Esophagus (tissue), 2 donors: Measurements from ENCODE around the gene FAM184A. TPM values are rescaled to one million over a fixed set of nuclear protein-coding genes. Genes with fewer than 3 reads are reported as not detected.

Source experiments
- H3K27ac ChIP-seq, 2 donors: one replicate each; pipeline ENCODE4 v1.5.1; 2013; ENCODE audit warnings: low read depth in 2 of 2, mild to moderate bottlenecking in 2 of 2, inconsistent platforms in 1 of 2, low read length in 1 of 2, moderate library complexity in 1 of 2
- H3K27me3 ChIP-seq, 2 donors: one replicate each; pipeline ENCODE4 v1.6.1; 2013; ENCODE audit warnings: low read length in 2 of 2, control low read depth in 1 of 2, mild to moderate bottlenecking in 1 of 2; ENCODE audit not compliant: insufficient read depth in 2 of 2, control insufficient read depth in 1 of 2
- H3K36me3 ChIP-seq, 2 donors: one replicate each; pipeline ENCODE4 v1.6.1; 2013; ENCODE audit warnings: low read length in 1 of 2; ENCODE audit not compliant: control insufficient read depth in 2 of 2, insufficient read depth in 2 of 2
- H3K4me1 ChIP-seq, 2 donors: one replicate each; pipeline ENCODE4 v1.6.1; 2013; ENCODE audit warnings: low read length in 1 of 2; ENCODE audit not compliant: control insufficient read depth in 2 of 2, insufficient read depth in 2 of 2
- H3K4me3 ChIP-seq, 2 donors: one replicate each; pipeline ENCODE4 v1.5.1; 2013; ENCODE audit warnings: low read length in 2 of 2, mild to moderate bottlenecking in 2 of 2, low read depth in 1 of 2, moderate library complexity in 1 of 2
- H3K9me3 ChIP-seq, 2 donors: one replicate each; pipeline ENCODE4 v1.6.1; 2013; ENCODE audit warnings: mild to moderate bottlenecking in 2 of 2, low read depth in 1 of 2, low read length in 1 of 2, moderate library complexity in 1 of 2; ENCODE audit not compliant: control insufficient read depth in 2 of 2, insufficient read depth in 1 of 2
- WGBS, 2 donors: extraction: QIAGEN DNeasy Blood & Tissue Kit; methylation state at CpG; one replicate each; pipeline ENCODE4 v1.1.7; 2013; 5-methylcytosine and 5-hydroxymethylcytosine counted together
- polyA plus RNA-seq, 2 donors: library from polyadenylated mRNA; stranded (reverse); fragments of 200-250 nt; gene quantifications; one replicate each; pipeline ENCODE4 v1.2.3, GENCODE V29; 2013
- donor health status: healthy with polysubstance abuse.
- donor health status: Bipolar disorder and iron deficiency.

The FAM184A gene
- polyA plus RNA-seq, 2 donors, result 0.73 to 1.1 TPM

GRCh38 chr6:119076576-119077390 is 1.7 kb downstream of the FAM184A start:
- 54 to 57% methylated on average over 7 of the region's 7 CpGs for WGBS, 2 donors
- Histone ChIP-seq H3K27ac (no peak overlapping the region), H3K9me3 (no peaks in the 10 kb centered on the region), H3K27me3 (no peaks in the 10 kb centered on the region), H3K4me1 (peaks cover 0 to 3% of the 10 kb centered on the region in 2 donors), H3K4me3 (peak overlapping the region in 1 of 2 donors; percentile 70), H3K36me3 (no peaks in the 10 kb centered on the region)

DNA sequence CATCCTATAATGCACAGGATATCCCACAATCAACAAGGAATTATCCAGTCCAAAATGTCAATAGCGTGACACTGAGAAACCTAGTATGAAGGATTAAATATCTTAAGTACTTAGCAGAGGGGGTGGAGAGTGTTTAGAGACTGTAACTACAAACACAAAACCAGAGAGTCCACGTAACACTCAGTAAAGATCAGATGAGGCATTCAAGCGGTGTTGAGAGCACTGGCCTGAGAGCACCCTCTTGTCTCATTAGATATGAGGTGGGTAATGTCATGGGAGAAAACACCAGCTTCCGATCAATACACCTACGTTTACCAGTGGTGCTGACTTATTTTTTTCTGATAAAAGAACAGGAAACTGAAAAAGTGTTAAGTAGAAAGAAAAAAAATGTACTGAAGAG is 2.3 kb downstream of the FAM184A start:
- Histone ChIP-seq H3K27me3 (no peaks in the 10 kb centered on the region), H3K4me3 (no peak overlapping the region), H3K4me1 (peaks cover 0 to 3% of the 10 kb centered on the region in 2 donors), H3K9me3 (no peaks in the 10 kb centered on the region), H3K27ac (no peak overlapping the region), H3K36me3 (no peaks in the 10 kb centered on the region)
- WGBS, 2 donors, result 70 to 76% methylated on average over 5 of the region's 5 CpGs

DNA sequence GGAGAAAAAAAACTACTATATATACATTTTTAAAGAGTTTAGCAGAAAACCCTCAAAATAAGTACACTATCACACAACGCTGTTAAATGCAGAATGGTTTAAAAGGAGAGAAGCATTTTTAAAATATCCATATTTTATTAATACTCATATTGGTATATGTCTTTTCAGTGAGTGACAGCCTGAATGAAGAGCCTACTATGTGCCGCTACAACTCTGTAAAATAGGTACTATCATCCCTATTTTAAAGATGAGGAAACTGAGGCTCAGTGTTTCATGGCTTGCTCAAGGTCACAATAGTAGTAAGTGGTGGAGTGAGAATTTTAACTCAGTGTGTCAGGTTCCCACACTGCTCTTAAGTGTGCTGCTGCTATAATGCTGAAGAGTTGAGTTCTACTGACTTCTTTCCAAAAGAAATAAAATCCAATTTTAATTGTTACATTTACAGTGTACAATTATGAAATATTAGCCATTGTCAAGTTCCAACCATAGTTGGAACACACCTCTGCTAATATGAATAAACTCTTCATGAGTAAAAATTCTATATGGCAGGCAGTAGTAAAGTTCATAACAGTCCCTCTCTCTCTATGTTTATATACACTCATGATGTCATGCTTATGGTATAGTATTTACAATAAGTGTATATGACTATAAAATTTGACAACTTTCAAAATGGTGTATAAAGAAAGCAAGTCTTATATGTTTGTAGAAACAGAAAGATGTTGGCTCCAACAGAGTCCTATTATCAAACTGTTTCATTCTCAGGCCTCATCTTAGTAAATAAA is 3.1 kb downstream of the FAM184A start:
- Histone ChIP-seq H3K27me3 (no peaks in the 10 kb centered on the region), H3K4me3 (no peak overlapping the region), H3K36me3 (no peaks in the 10 kb centered on the region), H3K4me1 (peaks cover 0 to 3% of the 10 kb centered on the region in 2 donors), H3K27ac (no peak overlapping the region), H3K9me3 (no peaks in the 10 kb centered on the region)
- 95 to 99% methylated on average over 2 of the region's 2 CpGs for whole genome bisulfite sequencing, 2 donors

- no peaks in the 10 kb centered on the region for H3K9me3 ChIP-seq
- H3K27me3 ChIP-seq, result no peaks in the 10 kb centered on the region
- peaks cover 0 to 3% of the 10 kb centered on the region in 2 donors for H3K4me1 ChIP-seq
- H3K36me3 ChIP-seq, result no peaks in the 10 kb centered on the region
- WGBS, 2 donors, result 84 to 86% methylated on average over 4 of the region's 4 CpGs
- H3K4me3 ChIP-seq, result no peak overlapping the region
- no peak overlapping the region for H3K27ac ChIP-seq
Observed at GRCh38 chr6:119073307-119074051, 5.0 kb downstream of the FAM184A start.

DNA sequence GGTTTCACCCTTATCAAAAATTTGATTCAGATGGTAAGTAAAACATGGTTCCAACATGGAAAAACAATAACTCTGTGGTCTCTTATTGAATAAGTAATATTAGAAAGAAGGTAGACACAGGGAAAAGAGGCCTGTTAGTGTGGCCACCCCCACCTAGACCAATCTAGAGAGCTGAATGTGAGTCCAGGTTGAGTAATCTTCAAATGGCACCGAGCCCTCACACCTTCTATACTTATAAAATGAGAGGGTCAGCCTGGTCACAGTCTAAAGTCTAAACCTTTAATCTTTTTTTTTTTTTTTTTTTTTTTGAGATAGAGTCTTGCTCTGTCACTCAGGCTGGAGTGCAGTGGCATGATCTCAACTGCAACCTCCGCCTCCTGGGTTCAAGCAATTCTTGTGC is 6.9 kb downstream of the FAM184A start:
- no peaks in the 10 kb centered on the region for H3K9me3 ChIP-seq
- WGBS, 2 donors, result 95 to 96% methylated on average over 2 of the region's 2 CpGs
- no peaks in the 10 kb centered on the region for H3K36me3 ChIP-seq
- no peaks in the 10 kb centered on the region for H3K4me1 ChIP-seq
- no peak overlapping the region for H3K27ac ChIP-seq
- H3K4me3 ChIP-seq, result no peak overlapping the region
- H3K27me3 ChIP-seq, result no peaks in the 10 kb centered on the region

DNA sequence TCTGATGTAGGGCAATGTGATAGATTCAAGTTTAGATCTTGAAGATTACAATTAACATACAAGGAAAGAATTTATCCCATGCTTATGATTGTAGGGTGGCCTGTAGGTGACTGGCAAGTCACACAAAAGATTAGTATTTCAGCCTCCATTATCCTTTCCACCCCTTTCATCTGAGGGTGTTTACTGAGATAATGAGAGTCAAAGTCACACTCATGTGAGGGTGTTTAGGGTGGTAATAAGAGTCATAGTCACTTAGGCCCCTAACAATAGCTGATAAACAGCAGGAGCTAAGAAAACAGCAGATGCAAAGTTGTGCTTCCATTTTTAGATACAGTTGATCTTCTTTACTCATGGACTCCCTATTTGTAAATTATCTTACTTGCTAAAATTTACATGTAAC is 11.4 kb downstream of the FAM184A start:
- no peaks in the 10 kb centered on the region for H3K9me3 ChIP-seq
- H3K4me1 ChIP-seq, result no peaks in the 10 kb centered on the region
- H3K27ac ChIP-seq, result no peak overlapping the region
- H3K36me3 ChIP-seq, result no peaks in the 10 kb centered on the region
- no peaks in the 10 kb centered on the region for H3K27me3 ChIP-seq
- H3K4me3 ChIP-seq, result no peak overlapping the region

GRCh38 chr6:119066517-119066916 is 11.9 kb downstream of the FAM184A start:
- WGBS, 2 donors, result 79 to 80% methylated on average over 1 of the region's 1 CpG

GRCh38 chr6:119065955-119066354 is 12.5 kb downstream of the FAM184A start:
- 78 to 91% methylated on average over 2 of the region's 2 CpGs for WGBS, 2 donors
- H3K4me3 ChIP-seq, result no peak overlapping the region

More at GRCh38 chr6:119066517-119066916, 11.9 kb downstream of the FAM184A start:
- no peaks in the 10 kb centered on the region for H3K4me1 ChIP-seq
- no peaks in the 10 kb centered on the region for H3K36me3 ChIP-seq
- H3K27ac ChIP-seq, result no peak overlapping the region
- H3K9me3 ChIP-seq, result no peaks in the 10 kb centered on the region
- no peaks in the 10 kb centered on the region for H3K27me3 ChIP-seq
- H3K4me3 ChIP-seq, result no peak overlapping the region

DNA sequence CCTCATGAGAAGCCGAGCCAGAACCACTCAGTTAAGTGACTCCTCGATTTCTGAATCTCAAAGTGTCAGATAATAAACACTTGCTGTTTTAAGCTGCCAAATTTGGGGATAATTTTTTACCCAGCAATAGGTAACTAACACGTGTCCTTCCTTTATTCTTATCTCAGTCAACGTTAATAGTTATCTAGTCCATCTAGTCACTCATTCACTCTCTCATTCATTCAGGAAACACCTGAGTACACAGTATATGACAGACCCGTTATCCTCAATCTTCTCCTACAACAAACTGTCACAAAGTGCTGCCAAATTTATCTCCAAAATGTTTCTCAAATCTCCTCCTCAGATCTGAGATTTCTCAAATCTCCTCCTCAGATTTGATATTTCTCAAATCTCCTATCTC is 13.1 kb downstream of the FAM184A start:
- no peaks in the 10 kb centered on the region for H3K4me1 ChIP-seq
- WGBS, 2 donors, result 69 to 76% methylated on average over 5 of the region's 5 CpGs
- H3K4me3 ChIP-seq, result no peak overlapping the region
- no peaks in the 10 kb centered on the region for H3K9me3 ChIP-seq
- H3K36me3 ChIP-seq, result no peaks in the 10 kb centered on the region
- no peaks in the 10 kb centered on the region for H3K27me3 ChIP-seq
- H3K27ac ChIP-seq, result no peak overlapping the region

More at GRCh38 chr6:119065955-119066354, 12.5 kb downstream of the FAM184A start:
- H3K27ac ChIP-seq, result no peak overlapping the region
- H3K9me3 ChIP-seq, result no peaks in the 10 kb centered on the region
- no peaks in the 10 kb centered on the region for H3K4me1 ChIP-seq
- no peaks in the 10 kb centered on the region for H3K27me3 ChIP-seq
- no peaks in the 10 kb centered on the region for H3K36me3 ChIP-seq
